NCI-H345 treated with DMSO at 0.1 percent for 48 hours (cell line): ENCODE results near the gene HBEGF.

Source experiments
- DNase-seq: peaks from one replicate; lab custom pipeline; 2025; ENCODE audit not compliant: unreplicated experiment; lab: John Stamatoyannopoulos, UW

The HBEGF gene

GRCh38 chr5:140346348-140347221 is at the start of gene HBEGF:
TSS of gene HBEGF (minus strand) at chr5:140346603. CDS start at chr5:140346328, 275 bp downstream.
- DNase-seq, result peak; percentile 70

DNA sequence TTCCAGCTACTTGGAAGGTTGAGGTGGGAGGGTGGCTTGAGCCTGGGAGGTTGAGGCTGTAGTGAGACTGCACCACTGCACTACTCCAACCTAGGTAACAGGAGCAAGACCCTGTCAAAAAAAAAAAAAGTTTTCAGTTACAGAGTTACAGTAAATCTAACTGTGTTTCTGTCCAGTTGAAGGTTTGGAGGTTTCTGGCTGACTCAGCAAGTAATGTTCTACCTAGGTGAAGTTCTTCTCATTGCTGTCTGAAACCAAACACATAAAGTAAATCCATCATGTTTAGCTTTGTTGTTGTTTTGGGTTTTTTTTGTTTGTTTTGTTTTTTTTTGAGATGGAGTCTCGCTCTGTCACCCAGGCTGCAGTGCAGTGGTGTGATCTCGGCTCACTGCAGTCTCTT is 47.3 kb upstream of the HBEGF start:
- no peak for DNase-seq

- no peak for DNase-seq
These were observed 45.3 kb upstream of the HBEGF start for GRCh38 chr5:140391732-140392131.

GRCh38 chr5:140391312-140391711 is 44.9 kb upstream of the HBEGF start:
- DNase-seq, result no peak

DNA sequence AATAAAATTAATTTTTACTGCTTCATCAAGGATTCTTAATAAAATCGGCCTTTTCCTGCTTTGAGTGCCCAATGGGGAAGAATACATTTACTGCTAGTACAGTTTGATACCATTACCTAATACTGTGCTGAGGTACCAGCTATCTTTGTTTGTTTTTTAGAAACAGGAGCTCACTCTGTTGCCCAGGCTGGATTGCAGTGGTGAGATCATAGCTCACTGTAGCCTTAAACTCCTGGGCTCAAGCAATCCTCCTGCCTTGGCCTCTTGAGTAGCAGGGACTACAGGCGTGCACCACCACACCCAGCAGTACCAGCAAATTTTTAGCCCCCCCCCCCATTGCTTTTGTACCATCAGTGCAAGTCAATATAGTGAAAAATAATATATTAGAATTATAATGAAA is 41.6 kb upstream of the HBEGF start:
- DNase-seq, result no peak

- DNase-seq, result no peak
These were observed 36.9 kb upstream of the HBEGF start for GRCh38 chr5:140383300-140383699.

DNA sequence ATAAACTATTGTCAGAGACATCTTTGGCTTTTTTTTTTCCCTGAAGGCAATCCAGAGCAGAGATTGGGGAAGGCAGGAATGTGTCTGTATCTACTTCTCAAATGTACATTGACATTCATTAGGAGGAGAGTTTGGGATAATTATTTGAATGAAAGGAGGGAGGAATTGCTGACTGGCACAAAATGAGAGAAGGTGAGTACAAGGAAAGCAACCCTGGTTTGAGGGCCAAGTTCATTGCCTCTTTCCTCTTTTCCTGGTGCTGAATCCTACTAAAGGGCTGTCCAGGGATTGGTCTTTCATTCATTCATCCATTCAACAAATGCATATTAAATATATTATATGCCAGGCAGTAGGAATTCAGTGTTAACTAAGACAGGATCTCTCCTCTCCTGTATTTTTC is 36.5 kb upstream of the HBEGF start:
- DNase-seq, result no peak

GRCh38 chr5:140381972-140382371 is 35.6 kb upstream of the HBEGF start:
- DNase-seq, result no peak

- no peak for DNase-seq
These were observed 34.9 kb upstream of the HBEGF start for GRCh38 chr5:140381351-140381750.

- peak; percentile 25 for DNase-seq
These were observed 26.6 kb upstream of the HBEGF start for GRCh38 chr5:140372971-140373487.

DNA sequence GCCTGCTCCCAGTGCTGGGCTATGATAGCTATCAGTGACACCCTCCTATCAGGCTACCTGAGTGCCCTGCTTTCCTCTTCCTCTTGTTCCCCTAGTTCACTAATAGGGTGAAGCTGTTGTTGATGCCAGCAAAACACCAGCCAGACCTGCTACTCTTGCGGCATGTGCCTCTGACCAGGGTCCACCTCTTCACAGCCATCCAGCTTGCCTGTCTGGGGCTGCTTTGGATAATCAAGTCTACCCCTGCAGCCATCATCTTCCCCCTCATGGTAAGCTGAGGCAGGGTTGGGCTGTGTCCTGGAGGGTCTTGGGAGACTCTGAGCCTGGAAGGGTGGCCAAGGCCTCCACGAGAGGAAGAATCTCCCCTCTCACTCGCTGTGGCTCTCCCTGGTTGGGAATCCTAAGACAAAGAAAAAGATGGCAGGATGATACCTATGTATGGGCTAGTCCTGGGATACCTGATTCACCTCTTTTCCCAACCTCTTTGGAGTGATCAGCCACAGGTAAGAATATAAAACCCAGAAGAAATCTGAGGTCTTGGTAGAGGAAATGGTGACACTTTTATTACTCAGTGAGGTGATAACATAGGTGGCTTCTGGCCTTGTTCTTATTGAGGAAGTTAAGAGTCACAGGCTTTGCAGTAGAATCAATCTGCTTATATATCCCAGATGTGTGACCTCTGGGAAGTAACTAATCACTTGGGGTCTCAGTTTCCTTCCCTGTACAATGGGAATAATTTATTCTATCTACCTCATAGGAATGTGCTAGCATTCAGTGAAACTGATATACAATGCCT is 25.2 kb upstream of the HBEGF start:
- no peak for DNase-seq

DNA sequence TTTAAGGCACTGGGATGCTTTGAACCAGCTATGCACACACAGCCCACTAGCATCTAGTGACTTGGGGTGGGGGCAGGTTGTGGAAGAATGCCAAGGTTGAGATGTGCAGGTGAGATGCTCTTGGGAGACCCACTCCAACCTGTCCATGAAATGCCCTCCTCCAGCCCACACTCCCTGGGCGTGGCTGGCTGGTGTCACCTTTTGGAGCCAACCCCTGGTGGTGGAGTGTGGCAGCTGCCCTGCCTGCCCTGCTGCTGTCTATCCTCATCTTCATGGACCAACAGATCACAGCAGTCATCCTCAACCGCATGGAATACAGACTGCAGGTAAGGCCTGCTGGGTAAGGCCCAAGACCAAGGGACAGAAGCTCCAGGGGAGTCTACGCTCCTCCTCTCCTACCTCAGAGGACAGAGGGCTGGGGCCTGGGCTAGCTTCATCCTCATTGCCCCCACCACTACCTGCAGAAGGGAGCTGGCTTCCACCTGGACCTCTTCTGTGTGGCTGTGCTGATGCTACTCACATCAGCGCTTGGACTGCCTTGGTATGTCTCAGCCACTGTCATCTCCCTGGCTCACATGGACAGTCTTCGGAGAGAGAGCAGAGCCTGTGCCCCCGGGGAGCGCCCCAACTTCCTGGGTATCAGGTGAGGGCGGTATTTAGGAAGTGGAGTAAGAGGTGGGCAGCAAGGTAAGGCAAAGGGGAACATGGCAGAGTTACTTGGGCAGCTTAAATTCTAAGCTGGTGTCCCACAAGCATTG is 21.0 kb upstream of the HBEGF start:
- no peak for DNase-seq

DNA sequence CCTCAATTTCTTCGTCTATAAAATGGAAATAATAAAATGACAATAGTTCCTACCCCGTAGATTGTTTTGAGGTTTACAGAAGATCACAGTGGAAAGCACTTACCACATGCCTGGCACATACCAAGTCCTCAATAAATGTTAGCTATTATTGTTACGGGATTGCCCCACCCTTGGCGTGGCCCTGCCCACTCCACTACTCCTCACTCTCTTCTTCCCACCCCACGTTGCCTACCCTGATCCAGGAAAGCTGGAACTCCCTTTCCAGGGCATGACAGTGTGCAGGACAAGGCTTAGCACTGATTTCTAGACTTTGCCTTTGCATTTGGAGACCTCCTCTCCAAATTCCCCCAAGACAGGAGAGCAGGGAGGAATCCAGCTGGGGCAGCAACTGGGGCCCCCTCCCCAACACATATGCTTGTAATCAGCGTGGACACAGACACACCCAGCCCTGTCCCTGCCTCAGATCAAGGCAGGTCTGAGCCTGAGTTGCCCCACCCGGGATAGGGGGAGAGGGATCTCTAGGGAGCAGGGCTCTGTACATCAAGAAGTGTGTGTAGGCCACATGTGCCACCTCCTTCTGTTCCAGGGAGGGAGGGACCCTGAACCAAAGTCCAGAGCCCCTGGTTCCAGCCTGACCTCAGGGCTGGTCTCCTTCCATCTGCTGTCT is 20.3 kb upstream of the HBEGF start:
- DNase-seq, result no peak

DNA sequence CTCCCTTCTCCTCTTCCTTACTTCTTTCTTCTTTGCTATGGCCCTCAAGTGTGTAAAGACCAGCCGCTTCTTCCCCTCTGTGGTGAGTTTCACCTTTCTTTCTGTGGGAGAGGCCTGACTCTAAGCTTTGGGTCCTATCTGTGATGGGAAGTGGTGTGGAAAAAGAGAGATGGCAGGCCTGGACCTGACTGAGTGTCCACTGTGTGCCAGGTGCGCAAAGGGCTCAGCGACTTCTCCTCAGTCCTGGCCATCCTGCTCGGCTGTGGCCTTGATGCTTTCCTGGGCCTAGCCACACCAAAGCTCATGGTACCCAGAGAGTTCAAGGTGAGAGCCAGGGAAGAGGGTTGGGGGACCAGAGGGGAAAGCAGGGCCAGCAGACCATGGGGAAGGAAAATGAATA is 19.5 kb upstream of the HBEGF start:
- no peak for DNase-seq

GRCh38 chr5:140365282-140365681 is 18.9 kb upstream of the HBEGF start:
- DNase-seq, result no peak

DNA sequence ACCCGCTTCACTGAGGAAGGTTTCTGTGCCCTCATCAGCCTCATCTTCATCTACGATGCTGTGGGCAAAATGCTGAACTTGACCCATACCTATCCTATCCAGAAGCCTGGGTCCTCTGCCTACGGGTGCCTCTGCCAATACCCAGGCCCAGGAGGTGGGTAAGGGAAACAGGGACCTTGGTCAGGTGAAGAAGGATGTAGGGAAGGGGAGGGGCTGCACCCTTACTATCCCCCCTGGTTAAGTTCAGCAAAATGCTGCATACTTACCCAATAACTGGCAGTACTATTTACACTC is 18.0 kb upstream of the HBEGF start:
- no peak for DNase-seq

DNA sequence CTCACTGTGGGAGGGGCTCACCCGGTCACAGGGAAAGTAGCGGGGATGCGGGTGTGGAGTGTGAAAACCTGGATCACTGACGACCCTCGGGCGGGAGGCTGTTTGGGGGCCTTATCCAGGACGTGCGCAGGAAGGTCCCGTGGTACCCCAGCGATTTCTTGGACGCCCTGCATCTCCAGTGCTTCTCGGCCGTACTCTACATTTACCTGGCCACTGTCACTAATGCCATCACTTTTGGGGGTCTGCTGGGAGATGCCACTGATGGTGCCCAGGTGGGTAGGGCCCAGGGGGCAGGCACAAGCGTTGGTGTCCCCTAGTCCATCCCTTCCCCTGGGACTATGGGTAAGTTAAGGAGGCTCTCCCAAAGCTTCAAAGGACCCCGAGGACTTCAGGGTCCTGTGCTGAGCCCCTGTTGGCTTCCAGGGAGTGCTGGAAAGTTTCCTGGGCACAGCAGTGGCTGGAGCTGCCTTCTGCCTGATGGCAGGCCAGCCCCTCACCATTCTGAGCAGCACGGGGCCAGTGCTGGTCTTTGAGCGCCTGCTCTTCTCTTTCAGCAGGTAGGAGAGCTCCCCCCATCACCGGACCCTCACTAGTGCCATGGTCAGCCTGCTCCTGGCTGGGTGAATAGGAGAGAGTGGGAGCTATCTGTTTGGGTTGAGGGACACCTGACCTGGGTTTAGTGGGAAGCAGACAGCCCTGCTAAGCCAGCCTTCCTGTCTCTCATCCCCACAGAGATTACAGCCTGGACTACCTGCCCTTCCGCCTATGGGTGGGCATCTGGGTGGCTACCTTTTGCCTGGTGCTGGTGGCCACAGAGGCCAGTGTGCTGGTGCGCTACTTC is 17.4 kb upstream of the HBEGF start:
- DNase-seq, result no peak

DNA sequence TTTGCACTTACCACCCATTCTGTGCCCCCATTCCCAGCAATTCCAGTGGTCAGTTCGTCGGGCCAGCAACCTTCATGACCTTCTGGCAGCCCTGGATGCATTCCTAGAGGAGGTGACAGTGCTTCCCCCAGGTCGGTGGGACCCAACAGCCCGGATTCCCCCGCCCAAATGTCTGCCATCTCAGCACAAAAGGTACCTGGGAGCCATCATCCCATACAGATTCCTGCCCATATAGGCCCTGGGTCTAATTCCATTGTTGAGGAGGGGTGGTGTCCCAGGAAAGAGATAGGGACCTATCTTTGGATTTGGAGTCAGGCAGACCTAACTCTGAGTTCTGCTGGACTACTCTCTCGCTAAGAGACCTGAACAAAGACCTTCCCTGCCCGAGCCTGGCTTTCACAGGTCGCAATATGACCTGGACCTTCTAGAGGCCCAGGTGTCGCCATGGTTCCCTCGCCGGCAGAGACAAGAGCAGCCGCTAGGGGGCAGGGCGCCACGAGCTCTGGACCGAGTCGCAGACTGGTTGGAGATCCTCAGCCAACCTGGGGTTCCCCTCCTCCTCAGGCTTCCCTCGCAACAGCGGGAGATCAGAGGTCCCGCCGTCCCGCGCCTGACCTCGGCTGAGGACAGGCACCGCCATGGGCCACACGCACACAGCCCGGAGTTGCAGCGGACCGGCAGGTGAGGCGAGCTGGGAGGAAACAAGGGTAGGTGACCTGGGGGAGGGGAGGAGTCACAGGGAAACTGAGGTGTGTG is 16.6 kb upstream of the HBEGF start:
- no peak for DNase-seq

DNA sequence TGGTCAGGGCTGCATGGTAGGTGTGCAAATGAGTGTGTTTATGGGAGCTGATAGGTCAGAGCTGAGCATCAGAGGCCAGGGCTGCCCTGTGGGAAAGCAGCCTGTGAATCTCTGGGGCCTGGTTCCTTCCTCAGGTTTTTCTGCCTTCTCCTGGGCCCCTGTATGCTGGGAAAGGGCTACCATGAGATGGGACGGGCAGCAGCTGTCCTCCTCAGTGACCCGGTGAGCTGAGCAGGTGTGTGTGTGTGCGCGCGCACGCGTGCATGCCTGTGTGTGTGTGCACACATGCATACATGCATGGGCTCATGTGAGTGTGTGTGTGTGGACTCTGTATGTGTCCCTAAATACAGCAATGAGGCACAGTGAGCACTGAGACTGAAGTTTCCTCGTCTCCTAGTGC is 15.9 kb upstream of the HBEGF start:
- no peak for DNase-seq
